Liver (tissue), 9 donors: ENCODE measurements around the gene SPATA2L. TPM values are rescaled to one million over a fixed set of nuclear protein-coding genes. Genes with fewer than 3 reads are reported as not detected.

Experiments
- DNase-seq: peaks from one replicate; pipeline ENCODE4 v3.0.0-alpha.2; 2017; ENCODE audit warnings: low spot score
- H3K27ac ChIP-seq, 2 donors: one replicate each; pipeline ENCODE4 v1.7.0; 2013; ENCODE audit warnings: inconsistent platforms in 2 of 2, low read length in 2 of 2, control low read depth in 1 of 2, low read depth in 1 of 2, mild to moderate bottlenecking in 1 of 2
- H3K27me3 ChIP-seq, 4 donors: one replicate each; pipeline versions ENCODE4 v1.6.1 to v1.7.0; 2013; ENCODE audit warnings: low read length in 3 of 4, inconsistent platforms in 1 of 4, mild to moderate bottlenecking in 1 of 4, moderate library complexity in 1 of 4; ENCODE audit not compliant: control insufficient read depth in 4 of 4, insufficient read depth in 4 of 4
- H3K36me3 ChIP-seq, 4 donors: one replicate each; pipeline versions ENCODE4 v1.6.1 to v1.7.0; 2013; ENCODE audit warnings: low read length in 3 of 4, mild to moderate bottlenecking in 3 of 4, low read depth in 1 of 4, moderate library complexity in 1 of 4; ENCODE audit not compliant: control insufficient read depth in 4 of 4, insufficient read depth in 3 of 4
- H3K4me1 ChIP-seq, 4 donors: one replicate each; pipeline versions ENCODE4 v1.6.1 to v1.7.0; 2013; ENCODE audit warnings: low read length in 3 of 4, mild to moderate bottlenecking in 3 of 4, moderate library complexity in 1 of 4; ENCODE audit not compliant: control insufficient read depth in 4 of 4, insufficient read depth in 4 of 4
- H3K4me3 ChIP-seq, 3 donors: one replicate each; pipeline versions ENCODE4 v1.6.1 to v1.7.0; 2013; ENCODE audit warnings: low read length in 3 of 3, control low read depth in 1 of 3, low read depth in 1 of 3, mild to moderate bottlenecking in 1 of 3
- H3K9ac ChIP-seq, 2 donors: one replicate each; pipeline ENCODE4 v1.7.0; 2013; ENCODE audit warnings: low read length in 2 of 2, mild to moderate bottlenecking in 2 of 2, moderate library complexity in 2 of 2, control low read depth in 1 of 2, low read depth in 1 of 2
- H3K9me3 ChIP-seq, 4 donors: one replicate each; pipeline versions ENCODE4 v1.6.1 to v1.7.0; 2013; ENCODE audit warnings: low read length in 3 of 4; ENCODE audit not compliant: control insufficient read depth in 4 of 4
- ATF3 ChIP-seq: IDR thresholded peaks from 2 replicates; pipeline ENCODE4 v1.6.1; 2016; ENCODE audit warnings: antibody characterized with exemption
- CTCF ChIP-seq: fragments of 150-350 bp; IDR thresholded peaks from 2 replicates; pipeline ENCODE4 v1.5.1; 2017; ENCODE audit warnings: improper control_type of control experiment, low read depth, low read length; ENCODE audit not compliant: missing input control
- EGR1 ChIP-seq, 2 donors: IDR thresholded peaks; 2 replicates each; pipeline ENCODE4 v1.6.1; 2016 to 2018; ENCODE audit warnings: antibody characterized with exemption in 2 of 2, low read depth in 2 of 2
- FOXA1 ChIP-seq: IDR thresholded peaks from 2 replicates; pipeline ENCODE4 v1.6.1; 2016; ENCODE audit warnings: antibody characterized with exemption
- FOXA2 ChIP-seq: IDR thresholded peaks from 2 replicates; pipeline ENCODE4 v1.6.1; 2016; ENCODE audit warnings: antibody characterized with exemption
- GABPA ChIP-seq, 2 donors: IDR thresholded peaks in 1 of 2; conservative IDR thresholded peaks in 1 of 2; 2 replicates each; pipeline ENCODE4 v1.6.1; 2016; ENCODE audit warnings: antibody characterized with exemption in 2 of 2, mild to moderate bottlenecking in 1 of 2, moderate library complexity in 1 of 2
- HNF4A ChIP-seq, 2 donors: conservative IDR thresholded peaks; 2 replicates each; pipeline ENCODE4 v1.6.1; 2016; ENCODE audit warnings: antibody characterized with exemption in 2 of 2, mild to moderate bottlenecking in 2 of 2
- JUND ChIP-seq, 2 donors: IDR thresholded peaks; 2 replicates each; pipeline ENCODE4 v1.6.1; 2016; ENCODE audit warnings: antibody characterized with exemption in 2 of 2
- MAX ChIP-seq: IDR thresholded peaks from 2 replicates; pipeline ENCODE4 v1.6.1; 2016; ENCODE audit warnings: antibody characterized with exemption
- NR2F2 ChIP-seq: IDR thresholded peaks from 2 replicates; pipeline ENCODE4 v1.6.1; 2016; ENCODE audit warnings: antibody characterized with exemption
- RAD21 ChIP-seq, 2 donors: IDR thresholded peaks; 2 replicates each; pipeline ENCODE4 v1.6.1; 2016; ENCODE audit warnings: antibody characterized with exemption in 2 of 2, mild to moderate bottlenecking in 2 of 2
- REST ChIP-seq: IDR thresholded peaks from 2 replicates; pipeline ENCODE4 v1.6.1; 2016; ENCODE audit warnings: antibody characterized with exemption, mild to moderate bottlenecking
- SP1 ChIP-seq: IDR thresholded peaks from 2 replicates; pipeline ENCODE4 v1.6.1; 2018; ENCODE audit warnings: antibody characterized with exemption, mild to moderate bottlenecking
- YY1 ChIP-seq: IDR thresholded peaks from 2 replicates; pipeline ENCODE4 v1.6.1; 2016; ENCODE audit warnings: antibody characterized with exemption, mild to moderate bottlenecking
- ZBTB33 ChIP-seq: IDR thresholded peaks from 2 replicates; pipeline ENCODE4 v1.6.1; 2016; ENCODE audit warnings: antibody characterized with exemption
- WGBS: extraction: QIAGEN DNeasy Blood & Tissue Kit; methylation state at CpG from one replicate; pipeline ENCODE4 v1.1.7; 2013; 5-methylcytosine and 5-hydroxymethylcytosine counted together
- polyA plus RNA-seq, 2 donors: library from polyadenylated mRNA; stranded (reverse) in 1 of 2; unstranded in 1 of 2; fragments of 200-250 nt in 1 of 2; fragments of >200 nt in 1 of 2; fragmentation: Nextera tagmentation in 1 of 2; extraction: Ambion mirVana in 1 of 2; gene quantifications; one replicate each; pipeline versions ENCODE4 v1.2.1 to v1.2.3, GENCODE V29; 2013 to 2015
- total RNA-seq, 2 donors: library from RNA; depleted of rRNA; stranded (reverse); fragments of >200 nt; gene quantifications; one replicate each; pipeline ENCODE4 v1.2.3, GENCODE V29; 2014
- donor health status: healthy.
- donor health status: healthy.
- donor health status: healthy.
- donor health status: healthy.
- donor health status: healthy.

Gene SPATA2L
- total and polyA plus RNA-seq, 4 donors, result 4.6 to 11.3 (median 6.9) TPM

GRCh38 chr16:89716916-89717687, 15.6 kb upstream of the SPATA2L start (continued):
- TF ChIP-seq REST (no peak), NR2F2 (no peak), MAX (no peak), HNF4A (conservative IDR thresholded peaks at IDR 0.05) (no peak)

GRCh38 chr16:89716493-89716892, 15.0 kb upstream of the SPATA2L start:
- peaks cover 7 to 16% (median 10%) of the 10 kb centered on the region in 4 donors for H3K4me1 ChIP-seq
- no peaks in the 10 kb centered on the region for H3K36me3 ChIP-seq
- H3K27ac ChIP-seq, result no peak overlapping the region
- H3K27me3 ChIP-seq, result no peaks in the 10 kb centered on the region
- 95% methylated on average over 15 of the region's 15 CpGs for WGBS
- H3K9me3 ChIP-seq, result no peaks in the 10 kb centered on the region
- no peak overlapping the region for H3K4me3 ChIP-seq
- no peak overlapping the region for H3K9ac ChIP-seq
- TF ChIP-seq JUND (IDR thresholded peaks at IDR 0.05), result no peak
- TF ChIP-seq NR2F2, result no peak
- TF ChIP-seq MAX, result no peak
- TF ChIP-seq CTCF, result no peak
- no peak for TF ChIP-seq FOXA2
- TF ChIP-seq RAD21 (IDR thresholded peaks at IDR 0.05), result no peak
- no peak for TF ChIP-seq FOXA1
- TF ChIP-seq YY1, result no peak
- TF ChIP-seq ZBTB33, result no peak
- no peak for TF ChIP-seq ATF3
- TF ChIP-seq GABPA (IDR thresholded peaks at IDR 0.05 in 1 of 2, conservative IDR thresholded peaks at IDR 0.05 in 1 of 2), result no peak
- no peak for TF ChIP-seq REST
- TF ChIP-seq EGR1 (IDR thresholded peaks at IDR 0.05; ENCODE audit: low read depth in 2 of 2), result no peak
- TF ChIP-seq SP1, result no peak
- no peak for DNase-seq
